ENCODE data around the gene NTRK2. TPM values are rescaled to one million over a fixed set of nuclear protein-coding genes. Genes with fewer than 3 reads are reported as not detected.

Gene NTRK2
- total RNA-seq, 1 experiment from 2014 or later, result not detected

- no peak for ATAC-seq
- CTCF ChIA-PET, result no interaction called here
Observed at GRCh38 chr9:84731696-84732095, 62.2 kb downstream of the NTRK2 start.

More at GRCh38 chr9:84731696-84732095, 62.2 kb downstream of the NTRK2 start:
- no TSS peak for BruUV-seq (replicated peaks)
- Histone ChIP-seq H3K9ac (ENCODE audit: low read length) (no peak overlapping the region), H2AFZ (ENCODE audit: low read depth, low read length, poor library complexity, severe bottlenecking) (no peak overlapping the region), H3K9me2 (ENCODE audit: insufficient read depth) (no peaks in the 10 kb centered on the region), H3K4me1 (ENCODE audit: control insufficient read depth in 1 of 2, insufficient read depth in 2 of 2, low read length in 2 of 2) (no peaks in the 10 kb centered on the region), H3K36me3 (ENCODE audit: control insufficient read depth in 1 of 2, insufficient read depth in 2 of 2, low read length in 2 of 2) (no peaks in the 10 kb centered on the region), H3K4me2 (ENCODE audit: low read length) (no peak overlapping the region), H4K20me1 (ENCODE audit: insufficient read depth) (no peaks in the 10 kb centered on the region), H3K4me3 (replicated peaks in 1 of 2; ENCODE audit: low read depth in 1 of 2, low read length in 2 of 2) (no peak overlapping the region), H3K9me3 (ENCODE audit: control insufficient read depth in 1 of 2, insufficient read depth in 1 of 2, low read depth in 1 of 2, low read length in 2 of 2) (no peaks in the 10 kb centered on the region), H3K79me2 (ENCODE audit: insufficient read depth, low read length) (no peaks in the 10 kb centered on the region), H3K27ac (ENCODE audit: low read depth, low read length) (no peak overlapping the region), H3K27me3 (ENCODE audit: insufficient read depth, low read length) (0 out of 2 replicates have a peak, but pooled peaks cover 4% of the 10 kb centered on the region)
- TF ChIP-seq CEBPB (IDR thresholded peaks at IDR 0.05; ENCODE audit: low read depth), result no peak
- TF ChIP-seq JUND (IDR thresholded peaks at IDR 0.05), result no peak
- no peak for TF ChIP-seq ELF1 (IDR thresholded peaks at IDR 0.05; ENCODE audit: borderline replicate concordance, low read depth)
- no peak for TF ChIP-seq CTCF (IDR thresholded peaks at IDR 0.05 in 2 of 3, conservative IDR thresholded peaks at IDR 0.05 in 1 of 3; ENCODE audit: borderline replicate concordance in 1 of 3, insufficient read depth in 1 of 3, low read depth in 2 of 3, low read length in 2 of 3)
- no peak for TF ChIP-seq FOSL1 (IDR thresholded peaks at IDR 0.05; ENCODE audit: low read depth)
- no peak for TF ChIP-seq YY1 (IDR thresholded peaks at IDR 0.05; ENCODE audit: extremely low read depth, insufficient replicate concordance, low read depth, low read length)
- no peak for TF ChIP-seq EZH2 (IDR thresholded peaks at IDR 0.05)
- no peak for TF ChIP-seq ZFX (IDR thresholded peaks at IDR 0.05)
- TF ChIP-seq SP1 (IDR thresholded peaks at IDR 0.05; ENCODE audit: low read depth), result no peak
- TF ChIP-seq TCF7L2 (IDR thresholded peaks at IDR 0.05; ENCODE audit: borderline replicate concordance, extremely low read depth, insufficient read depth, insufficient read length), result no peak
- no peak for TF ChIP-seq POLR2A (IDR thresholded peaks at IDR 0.05; ENCODE audit: borderline replicate concordance, extremely low read depth, insufficient read depth, insufficient read length)
- no peak for TF ChIP-seq EGR1 (IDR thresholded peaks at IDR 0.05; ENCODE audit: low read depth)
- TF ChIP-seq ZNF274 (IDR thresholded peaks at IDR 0.05; ENCODE audit: low read depth, low read length), result no peak
- RAD21 ChIA-PET (ENCODE audit: low non-redundant PET in 1 of 2, low total read pairs in 2 of 2, uncharacterized antibody in 2 of 2, unreplicated experiment in 2 of 2), result no interaction called here
- POLR2A ChIA-PET, result no interaction called here
- DNase-seq (ENCODE audit: low read depth, low spot score), result no peak
- intact Hi-C loops (cut with micrococcal nuclease), result no loop called here

Measured in HCT116 (cell line).